ENCODE data around the gene GLP2R. TPM values are rescaled to one million over a fixed set of nuclear protein-coding genes. Genes with fewer than 3 reads are reported as not detected.

Gene GLP2R
- total and polyA plus RNA-seq, 2 of the 13 experiments (the other 11 are each of a cell fraction or from before 2014, with no cell fraction given) = 0.65 to 1.4 TPM

- FAIRE-seq (no peak), DNase-seq (ENCODE audit: low spot score) (no peak), ATAC-seq (no peak)
- ChIA-PET POLR2A (no interaction called here), CTCF (ENCODE audit: low intra/inter-chr PET ratio, low total read pairs) (no interaction called here)
- H3K36me3 ChIP-seq (replicated peaks in 1 of 2; ENCODE audit: control insufficient read depth in 1 of 2, insufficient read depth in 2 of 2, low read length in 2 of 2) = no peaks in the 10 kb centered on the region
- H2AFZ ChIP-seq (ENCODE audit: low read length) = no peak overlapping the region
- TF ChIP-seq ZNF333 (CRISPR knock-in tag; IDR thresholded peaks at IDR 0.05; ENCODE audit: borderline replicate concordance) (no peak), CEBPB (IDR thresholded peaks at IDR 0.05; ENCODE audit: borderline replicate concordance, low read depth, low read length) (peak; percentile 34; the same call in 1 of the 2 replicates), ZNF317 (CRISPR knock-in tag; IDR thresholded peaks at IDR 0.05) (no peak)
- no peak overlapping the region for H3K9ac ChIP-seq (ENCODE audit: insufficient read depth, low read depth, low read length)
- intact Hi-C loops (cut with micrococcal nuclease; ENCODE audit: unreplicated experiment) (no loop called here), in situ Hi-C loops (cut with HindIII; ENCODE audit: extremely low pct_ligation_motif_present, low pct_unique_long_range_greater_than_20kb) (no loop called here)
- H3K4me1 ChIP-seq (ENCODE audit: insufficient read depth, low read length) = no peaks in the 10 kb centered on the region
- no peaks in the 10 kb centered on the region for H3K9me3 ChIP-seq (ENCODE audit: low read length)
- no peak overlapping the region for H3K27ac ChIP-seq (ENCODE audit: extremely low read length, insufficient read depth, low read length)
- H3K4me3 ChIP-seq (replicated peaks in 1 of 3; ENCODE audit: insufficient read depth in 1 of 3, low read depth in 2 of 3, low read length in 3 of 3) = no peak overlapping the region
- no TSS peak for BruUV-seq (replicated peaks)
- H4K20me1 ChIP-seq (ENCODE audit: insufficient read depth, low read length) = no peaks in the 10 kb centered on the region
- H3K27me3 ChIP-seq (ENCODE audit: control insufficient read depth in 1 of 2, insufficient read depth in 2 of 2, low read length in 2 of 2) = peaks cover 0 to 16% of the 10 kb centered on the region in 2 experiments; a peak in 4 of 5 replicates
- no peak overlapping the region for H3K4me2 ChIP-seq (ENCODE audit: low read depth, low read length)
- H3K79me2 ChIP-seq (ENCODE audit: insufficient read depth, low read length) = no peaks in the 10 kb centered on the region
These were observed 70.2 kb downstream of the GLP2R start for GRCh38 chr17:9895923-9896322.

DNA sequence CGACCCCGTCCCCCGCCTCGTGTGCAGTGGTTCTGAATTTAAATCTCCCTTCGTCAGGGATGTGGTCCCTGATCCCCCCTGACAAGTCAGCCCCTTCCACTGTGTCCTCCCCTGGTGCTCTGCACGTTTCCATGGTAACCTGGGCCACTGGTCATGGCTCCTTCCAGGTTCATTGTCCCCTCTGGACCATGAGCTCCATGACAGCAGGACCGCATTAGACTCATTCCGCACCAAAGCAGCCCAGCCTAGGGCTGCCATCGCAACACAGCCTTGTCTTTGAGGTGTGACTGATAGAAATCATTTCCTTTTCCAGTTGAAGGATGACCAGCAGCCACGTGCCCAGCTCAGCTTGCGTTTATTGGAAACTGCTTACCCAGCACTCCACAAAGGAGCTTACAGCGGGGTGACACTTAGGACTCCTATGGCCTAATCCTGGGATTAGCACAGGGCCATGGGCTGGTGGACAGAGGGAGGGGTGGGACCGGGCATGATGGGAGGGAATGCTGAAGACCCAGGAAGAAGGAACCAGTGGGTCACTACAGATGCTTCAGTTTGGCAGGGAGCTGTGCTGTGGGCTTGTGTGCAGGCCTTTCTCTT lies 71.7 kb downstream of the GLP2R start:
- H3K27ac ChIP-seq (ENCODE audit: extremely low read length, insufficient read depth, low read length) = no peak overlapping the region
- no peaks in the 10 kb centered on the region for H3K79me2 ChIP-seq (ENCODE audit: insufficient read depth, low read length)
- in situ Hi-C loops (cut with HindIII; ENCODE audit: extremely low pct_ligation_motif_present, low pct_unique_long_range_greater_than_20kb) = no loop called here
- FAIRE-seq = no peak
- 3% methylated on average over 8 of the region's 13 CpGs for WGBS (ENCODE audit: low lambda C conversion rate)
- H2AFZ ChIP-seq (ENCODE audit: low read length) = no peak overlapping the region
- H3K9ac ChIP-seq (ENCODE audit: insufficient read depth, low read depth, low read length) = no peak overlapping the region
- no peaks in the 10 kb centered on the region for H3K36me3 ChIP-seq (replicated peaks in 1 of 2; ENCODE audit: control insufficient read depth in 1 of 2, insufficient read depth in 2 of 2, low read length in 2 of 2)
- intact Hi-C loops (cut with micrococcal nuclease; ENCODE audit: unreplicated experiment) = no loop called here
- ChIA-PET POLR2A (no interaction called here), CTCF (ENCODE audit: low intra/inter-chr PET ratio, low total read pairs) (no interaction called here)
- no peak overlapping the region for H3K4me2 ChIP-seq (ENCODE audit: low read depth, low read length)
- TF ChIP-seq ATF7 (IDR thresholded peaks at IDR 0.05) (no peak), ATF7 (CRISPR knock-in tag; IDR thresholded peaks at IDR 0.05) (no peak), IKZF1 (IDR thresholded peaks at IDR 0.05) (no peak), SCMH1 (CRISPR knock-in tag; IDR thresholded peaks at IDR 0.05; ENCODE audit: borderline replicate concordance) (no peak), ZNF616 (CRISPR knock-in tag; IDR thresholded peaks at IDR 0.05; ENCODE audit: low read depth) (no peak), ZNF777 (CRISPR knock-in tag; IDR thresholded peaks at IDR 0.05) (no peak)
- DNase-seq (ENCODE audit: low spot score) = no peak
- no peaks in the 10 kb centered on the region for H3K9me3 ChIP-seq (ENCODE audit: low read length)
- H3K4me3 ChIP-seq (replicated peaks in 1 of 3; ENCODE audit: insufficient read depth in 1 of 3, low read depth in 2 of 3, low read length in 3 of 3) = no peak overlapping the region
- no peak for ATAC-seq
- H4K20me1 ChIP-seq (ENCODE audit: insufficient read depth, low read length) = no peaks in the 10 kb centered on the region
- peaks cover 0 to 16% of the 10 kb centered on the region in 2 experiments; a peak in 4 of 5 replicates for H3K27me3 ChIP-seq (ENCODE audit: control insufficient read depth in 1 of 2, insufficient read depth in 2 of 2, low read length in 2 of 2)
- H3K4me1 ChIP-seq (ENCODE audit: insufficient read depth, low read length) = no peaks in the 10 kb centered on the region
- no TSS peak for BruUV-seq (replicated peaks)
